Stimulated activated CD8-positive, alpha-beta memory T cell treated with anti-CD3 and anti-CD28 coated beads, Interleukin-4, amount 100 ng/mL, for 4 hours (primary cell): Measurements from ENCODE around the gene NPTX2.

ENCODE experiments used
- DNase-seq, 2 donors: peaks; one replicate each; pipeline ENCODE4 v3.0.0-alpha.2; 2020; ENCODE audit warnings: low read depth in 2 of 2, low spot score in 1 of 2

Gene NPTX2

DNA sequence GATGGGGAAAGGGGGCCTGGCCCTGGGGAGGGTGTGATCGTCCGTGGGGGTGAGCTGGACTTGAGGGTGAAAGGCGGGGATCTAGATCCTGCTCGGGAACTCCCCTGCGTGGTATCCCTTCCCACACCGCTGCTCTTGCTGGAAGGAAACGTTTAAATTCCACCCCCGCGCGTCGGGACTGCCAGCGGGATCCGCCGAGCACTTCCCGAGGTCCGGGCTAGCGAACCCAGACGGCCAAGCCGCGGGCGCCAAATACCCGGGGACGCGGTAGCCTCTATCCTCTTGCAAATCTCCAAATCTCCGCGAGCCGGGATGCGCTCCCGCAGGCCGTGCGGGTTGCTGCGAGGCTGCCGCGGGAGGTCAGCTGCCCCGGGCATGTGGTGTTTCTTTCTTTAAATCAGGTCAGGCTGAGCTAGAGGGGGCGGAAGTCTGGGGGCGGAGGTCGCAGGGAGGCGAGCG lies 904 bp downstream of the NPTX2 start:
- no peak for DNase-seq

DNA sequence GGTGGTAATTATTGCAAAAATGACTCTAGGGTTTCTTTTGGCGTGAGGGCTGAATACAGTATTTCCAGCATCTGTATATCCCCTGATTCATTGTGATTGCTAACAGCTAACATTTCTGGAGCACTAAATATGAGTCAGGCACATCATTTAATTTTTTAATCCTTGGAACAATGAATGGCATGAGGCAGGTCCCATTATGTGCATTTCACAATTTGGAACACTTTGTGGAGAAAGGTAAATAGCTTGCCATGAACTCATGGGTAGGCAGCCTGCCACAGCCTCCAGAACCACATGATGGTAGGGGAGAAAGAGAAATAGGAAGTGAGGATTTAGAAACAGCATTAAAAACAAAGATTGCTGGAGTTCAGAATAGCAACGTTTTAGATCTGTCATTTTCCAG lies 1.7 kb downstream of the NPTX2 start:
- DNase-seq: no peak

DNA sequence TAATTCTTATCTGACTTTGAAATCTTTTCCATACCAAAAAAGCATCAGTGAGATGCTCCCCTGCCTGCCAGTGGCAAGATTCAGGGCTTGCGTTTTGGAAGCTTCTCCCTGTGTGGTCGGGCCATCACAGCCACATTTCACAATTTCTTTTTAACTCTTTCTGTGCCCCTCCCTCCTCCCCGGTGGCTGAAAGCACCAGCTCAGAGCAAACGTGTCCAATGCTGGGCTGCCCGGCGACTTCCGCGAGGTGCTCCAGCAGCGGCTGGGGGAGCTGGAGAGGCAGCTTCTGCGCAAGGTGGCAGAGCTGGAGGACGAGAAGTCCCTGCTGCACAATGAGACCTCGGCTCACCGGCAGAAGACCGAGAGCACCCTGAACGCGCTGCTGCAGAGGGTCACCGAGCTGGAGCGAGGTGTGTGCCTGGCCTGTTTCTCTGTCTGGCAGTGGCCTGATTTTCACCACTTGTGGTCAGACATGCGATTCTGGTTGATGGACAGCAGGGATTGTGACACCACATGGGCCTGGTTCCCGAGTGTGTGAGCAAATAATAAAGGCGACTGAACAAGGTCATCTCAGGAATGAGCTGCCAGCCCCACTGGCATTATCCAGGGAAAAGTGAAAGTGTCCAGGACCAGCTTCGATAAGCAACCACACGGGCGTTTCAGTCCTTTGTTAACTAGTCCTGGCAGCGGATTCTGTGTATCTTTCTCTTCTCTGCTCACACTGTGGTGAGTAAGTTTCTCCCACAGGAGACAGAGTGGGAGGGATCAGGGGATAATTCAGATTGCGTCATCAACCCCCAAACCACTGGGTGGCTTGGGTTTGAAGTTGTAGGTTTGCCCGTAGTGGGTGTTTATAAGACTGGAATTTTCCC lies 2.6 kb downstream of the NPTX2 start:
- DNase-seq: no peak

DNA sequence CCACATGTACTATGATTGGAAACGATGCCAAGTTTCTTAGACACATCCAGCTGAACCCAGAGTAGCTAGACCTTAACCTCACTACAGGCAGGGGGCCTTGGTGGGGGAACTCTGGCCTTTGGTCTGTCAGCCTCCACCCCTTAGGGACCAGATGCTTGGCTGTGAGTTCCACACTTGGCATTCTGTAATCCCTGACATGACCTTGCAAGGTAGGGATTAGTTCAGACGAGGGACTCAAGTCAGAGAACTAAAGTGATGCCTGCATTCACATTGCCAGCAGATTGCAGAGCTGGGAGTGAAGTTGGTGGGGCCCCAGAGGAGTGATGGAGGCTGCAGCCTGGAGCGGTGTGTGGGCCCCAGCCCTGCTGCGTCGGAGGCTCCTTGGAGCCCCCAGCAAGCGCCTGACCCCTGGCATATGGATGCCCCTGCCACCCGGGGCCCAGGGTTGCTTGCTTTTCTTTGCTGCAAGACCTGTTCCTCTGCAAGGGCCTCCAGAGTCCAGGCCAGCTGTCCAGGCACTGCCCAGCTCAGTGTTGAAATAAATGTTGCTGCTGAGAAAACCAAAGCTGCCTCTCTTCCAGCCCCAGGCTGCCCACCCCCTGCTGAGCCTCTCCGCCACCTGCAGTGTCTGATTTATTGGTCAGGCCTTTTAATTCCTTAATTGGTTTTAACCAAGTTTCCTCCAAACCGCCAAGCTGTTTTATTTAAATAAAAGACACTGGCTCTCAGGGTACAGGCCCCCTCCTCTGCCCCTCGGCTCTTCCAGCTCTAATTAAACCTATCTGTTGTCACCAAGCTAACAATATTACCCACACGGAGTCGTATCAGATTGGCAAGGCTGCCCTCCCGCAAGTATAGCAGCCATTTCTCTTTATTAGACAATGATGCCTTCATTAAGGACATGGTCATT lies 4.7 kb downstream of the NPTX2 start:
- no peak for DNase-seq

DNA sequence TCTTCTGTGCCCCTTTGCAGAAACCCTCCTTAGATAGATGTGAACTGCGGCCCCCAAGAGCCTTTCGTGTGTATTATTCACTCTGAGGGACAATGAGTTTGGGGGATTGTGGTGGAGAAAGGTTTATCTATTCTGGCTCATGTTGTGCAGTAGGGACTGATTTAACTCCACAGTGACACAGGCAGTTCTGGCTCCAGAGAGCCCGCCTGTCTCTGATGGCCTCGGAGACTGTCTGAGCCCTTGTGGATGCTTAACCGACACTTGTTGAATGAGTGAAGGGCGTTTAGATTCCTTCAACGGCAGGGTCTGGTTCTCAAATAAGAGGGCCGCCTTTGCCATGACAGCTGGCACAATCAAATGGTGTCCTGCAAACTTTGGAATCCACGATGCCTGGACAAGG lies 5.8 kb downstream of the NPTX2 start:
- DNase-seq: no peak

DNA sequence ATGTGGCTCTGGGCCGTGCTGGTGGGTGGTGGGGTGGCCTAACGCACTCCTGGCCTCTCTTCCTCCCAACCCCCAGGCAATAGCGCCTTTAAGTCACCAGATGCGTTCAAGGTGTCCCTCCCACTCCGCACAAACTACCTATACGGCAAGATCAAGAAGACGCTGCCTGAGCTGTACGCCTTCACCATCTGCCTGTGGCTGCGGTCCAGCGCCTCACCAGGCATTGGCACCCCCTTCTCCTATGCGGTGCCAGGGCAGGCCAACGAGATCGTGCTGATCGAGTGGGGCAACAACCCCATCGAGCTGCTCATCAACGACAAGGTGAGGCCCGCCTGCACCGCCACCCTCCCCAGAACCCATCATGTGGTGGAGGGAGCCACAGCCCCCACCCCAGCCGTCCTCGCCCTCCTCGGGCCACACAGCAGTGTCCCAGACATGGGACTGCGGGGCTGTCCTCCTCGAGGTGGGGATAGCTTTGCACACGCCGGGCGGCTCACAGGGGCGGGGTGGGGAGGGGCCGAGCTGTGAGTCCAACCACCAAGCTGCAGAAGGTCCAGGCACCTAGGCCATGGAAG lies 7.8 kb downstream of the NPTX2 start:
- no peak for DNase-seq

DNA sequence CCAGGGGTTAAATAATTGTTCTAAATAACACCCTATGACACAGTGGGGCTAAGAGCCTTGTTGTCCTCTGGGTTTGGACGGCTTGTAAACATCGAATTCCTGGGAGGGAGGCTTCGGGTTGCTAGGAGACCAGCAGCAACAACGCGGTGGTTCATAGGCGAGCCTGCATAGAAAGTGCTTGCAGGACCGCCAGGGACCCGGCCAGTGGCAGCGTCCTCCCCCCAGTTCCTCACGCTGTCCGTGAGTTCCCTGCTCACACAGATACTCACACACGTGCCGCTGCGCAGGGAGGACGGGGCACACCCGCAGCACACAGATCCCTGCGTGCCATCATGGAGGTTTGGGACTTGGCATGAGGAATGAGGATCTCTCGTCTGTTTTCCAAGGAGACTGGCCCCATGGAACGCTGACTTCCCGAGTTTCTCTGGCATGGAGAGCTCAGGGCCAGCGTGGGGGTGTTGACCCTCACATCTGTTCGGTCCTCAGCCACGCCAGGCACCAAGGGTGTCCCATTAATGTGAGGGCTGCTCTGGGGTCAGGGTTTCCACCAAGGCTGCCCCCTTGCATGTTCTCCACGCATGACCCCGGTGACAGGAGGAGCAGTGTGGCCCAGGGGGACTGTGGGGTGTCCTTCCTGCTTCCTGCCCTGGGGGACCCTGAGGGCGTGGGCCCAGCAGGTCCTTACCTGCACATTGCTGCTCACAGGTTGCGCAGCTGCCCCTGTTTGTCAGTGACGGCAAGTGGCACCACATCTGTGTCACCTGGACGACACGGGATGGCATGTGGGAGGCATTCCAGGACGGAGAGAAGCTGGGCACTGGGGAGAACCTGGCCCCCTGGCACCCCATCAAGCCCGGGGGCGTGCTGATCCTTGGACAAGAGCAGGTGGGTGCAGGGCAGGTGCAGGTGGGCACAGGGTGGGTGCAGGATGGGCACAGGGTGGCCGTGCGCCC lies 9.7 kb downstream of the NPTX2 start:
- no peak for DNase-seq

DNA sequence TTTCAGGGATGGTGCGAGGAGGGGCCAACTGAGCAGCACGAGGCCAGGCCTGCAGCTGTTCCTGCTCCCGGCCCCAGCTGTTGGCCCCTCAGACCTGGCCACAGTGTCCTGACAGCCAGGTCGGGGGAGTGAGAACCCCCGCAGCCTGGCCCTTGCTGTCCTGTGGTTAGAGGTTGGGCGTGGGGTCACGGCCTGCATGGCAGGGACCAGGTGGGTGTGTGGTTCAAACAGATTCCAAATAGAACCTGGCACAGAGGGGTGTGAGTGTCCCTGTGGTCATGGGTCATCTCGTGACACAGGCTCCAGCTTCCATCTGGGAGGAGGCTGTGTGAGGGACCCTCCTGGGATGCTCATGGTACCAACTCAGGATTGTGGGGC lies 10.3 kb downstream of the NPTX2 start:
- DNase-seq: no peak

DNA sequence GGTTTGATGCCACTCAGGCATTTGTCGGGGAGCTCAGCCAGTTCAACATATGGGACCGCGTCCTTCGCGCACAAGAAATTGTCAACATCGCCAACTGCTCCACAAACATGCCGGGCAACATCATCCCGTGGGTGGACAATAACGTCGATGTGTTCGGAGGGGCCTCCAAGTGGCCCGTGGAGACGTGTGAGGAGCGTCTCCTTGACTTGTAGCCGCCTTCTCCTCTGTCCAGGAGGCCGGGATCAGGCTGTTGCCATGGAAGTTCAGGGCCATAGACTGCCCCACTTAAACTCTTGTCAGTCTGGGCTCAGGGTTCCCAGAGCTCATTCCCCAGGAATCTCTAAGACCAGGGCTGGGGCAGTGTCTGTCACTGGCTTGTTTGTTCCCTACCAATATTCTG lies 11.3 kb downstream of the NPTX2 start:
- no peak for DNase-seq

DNA sequence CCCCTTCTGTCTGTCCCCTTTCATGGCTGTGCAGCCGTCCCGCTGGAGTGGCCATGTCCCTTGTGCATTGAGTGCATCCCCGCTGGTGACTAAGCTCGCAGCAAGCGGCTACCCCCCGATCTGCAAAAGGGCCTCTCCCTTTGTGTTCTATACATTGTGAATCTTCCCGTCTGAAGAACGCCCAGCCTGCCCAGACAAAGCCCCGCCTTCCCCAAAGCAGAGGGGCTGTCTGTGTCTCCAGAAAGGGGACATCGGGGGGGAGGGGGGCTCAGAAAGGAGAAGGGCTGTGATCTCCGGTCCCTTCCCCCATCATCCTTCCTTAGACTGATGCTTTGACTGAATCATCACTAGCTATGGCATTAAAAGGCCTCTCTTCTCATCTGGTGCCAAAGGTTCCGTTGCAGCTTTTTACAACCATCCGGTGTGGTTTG lies 11.9 kb downstream of the NPTX2 start:
- DNase-seq: no peak

DNA sequence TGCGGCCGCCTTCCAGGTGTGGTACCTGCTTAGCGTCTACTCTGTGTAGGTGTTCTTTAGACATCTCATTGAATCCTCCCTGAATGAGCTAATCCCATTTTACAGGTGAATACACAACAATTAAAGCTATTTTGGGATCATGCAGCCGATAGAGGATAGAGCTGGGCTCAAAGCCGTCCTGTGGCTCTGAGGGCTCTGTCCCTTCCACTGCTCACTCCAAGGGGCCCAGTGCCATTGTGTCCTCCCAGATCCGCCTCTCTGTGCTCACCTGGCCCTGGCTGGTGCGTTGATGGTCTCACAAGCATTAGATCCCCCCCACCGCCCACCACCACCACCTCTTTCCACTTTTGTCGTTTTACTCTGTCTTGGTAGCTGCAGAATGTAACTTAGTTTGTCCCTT lies 13.1 kb downstream of the NPTX2 start:
- no peak for DNase-seq

DNA sequence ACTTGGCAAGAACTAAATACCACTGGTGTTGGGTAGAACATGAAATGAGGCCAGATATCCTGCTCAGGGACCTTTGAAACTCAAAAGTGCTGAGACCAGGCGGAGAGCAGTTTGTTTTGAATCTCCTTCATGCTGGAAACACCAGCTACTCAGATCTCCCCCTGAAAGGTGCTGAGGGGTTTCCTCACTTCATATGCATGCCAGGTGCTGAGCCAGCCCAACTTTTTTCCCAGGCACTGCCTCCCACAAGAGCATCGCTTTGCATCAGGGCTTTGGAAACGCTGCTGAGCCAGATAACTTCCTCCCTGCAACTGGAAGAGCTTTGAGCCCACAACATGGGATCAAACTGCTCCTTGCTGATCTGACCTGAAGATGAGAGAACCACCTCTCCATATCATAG lies 13.7 kb downstream of the NPTX2 start:
- no peak for DNase-seq

DNA sequence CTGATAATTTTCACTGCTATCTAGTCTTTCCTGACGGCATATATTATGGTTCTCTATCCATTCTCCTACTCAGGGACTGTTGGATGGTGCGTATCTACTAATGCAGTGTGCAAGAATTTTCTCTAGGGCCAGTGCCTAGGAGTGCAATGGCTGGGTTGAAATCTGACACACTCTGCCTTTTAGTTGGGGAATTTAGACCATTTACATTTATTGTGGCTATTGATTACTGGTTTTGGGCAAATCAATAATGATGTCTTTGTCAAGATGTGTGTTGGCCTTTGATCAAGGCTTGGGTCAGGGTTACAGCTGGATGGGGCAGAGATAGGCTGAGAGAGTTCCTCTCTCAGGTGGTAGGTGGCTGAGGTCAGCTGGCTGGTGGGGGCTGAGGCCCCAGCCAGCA lies 21.8 kb downstream of the NPTX2 start:
- no peak for DNase-seq

DNA sequence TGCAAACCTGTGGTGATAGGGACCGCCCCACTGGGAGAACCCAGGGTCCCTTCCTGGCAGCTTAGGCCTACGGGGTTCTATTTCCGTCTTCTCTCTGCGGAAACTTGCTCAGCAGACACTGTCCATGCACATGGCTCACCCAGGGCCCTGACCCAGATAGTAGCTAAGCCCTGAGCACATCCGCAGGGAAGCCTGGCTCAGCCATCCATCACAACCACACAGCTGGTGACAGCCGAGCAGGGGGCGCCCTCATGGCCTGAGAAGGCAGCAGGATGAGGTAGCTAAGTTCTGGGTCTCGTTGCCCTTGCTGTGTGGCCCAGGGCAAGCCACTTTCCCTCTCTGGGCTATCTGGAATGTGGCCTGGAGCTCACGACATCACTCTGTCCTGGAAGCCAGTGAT lies 23.3 kb downstream of the NPTX2 start:
- no peak for DNase-seq

DNA sequence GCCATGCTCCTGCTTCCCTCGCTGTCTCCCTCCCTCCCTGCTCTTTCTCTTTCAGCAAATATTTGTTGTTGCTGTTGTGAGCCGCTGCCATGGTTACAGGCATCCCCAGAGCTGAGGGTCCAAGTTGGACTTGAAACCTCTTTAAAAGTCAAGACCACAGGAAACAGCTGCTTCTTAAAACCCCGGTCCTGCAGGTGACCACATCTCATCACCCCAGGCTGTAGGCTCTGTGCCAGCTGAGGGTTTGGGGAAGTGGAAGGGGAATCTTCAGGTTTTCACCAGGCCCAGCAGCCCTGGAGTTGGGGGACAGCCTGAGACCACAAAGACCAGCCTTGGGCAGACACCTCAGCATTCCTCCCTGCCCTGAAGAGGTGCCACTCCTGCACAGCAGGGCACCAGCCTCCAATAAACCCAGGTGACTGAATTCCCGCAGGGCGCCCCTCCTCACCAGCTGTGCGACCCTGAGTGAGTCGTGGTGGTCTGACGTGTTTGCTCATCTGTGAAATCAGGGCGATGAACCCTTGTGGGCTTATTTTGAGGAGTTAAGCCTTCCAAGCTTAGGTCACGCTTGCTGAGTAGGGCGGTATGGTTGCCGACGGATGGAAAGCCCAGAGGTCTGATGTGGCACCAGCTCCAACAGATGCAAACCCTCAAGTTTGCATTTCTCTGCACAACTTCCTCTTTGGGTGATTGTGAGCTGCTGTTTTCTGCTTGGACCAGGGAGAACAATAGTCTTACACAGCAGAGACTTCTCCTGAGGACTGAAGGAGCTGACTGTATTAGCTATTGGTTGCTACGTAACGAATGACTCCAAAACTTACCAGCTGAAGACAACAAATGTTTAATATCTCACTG lies 24.8 kb downstream of the NPTX2 start:
- no peak for DNase-seq

DNA sequence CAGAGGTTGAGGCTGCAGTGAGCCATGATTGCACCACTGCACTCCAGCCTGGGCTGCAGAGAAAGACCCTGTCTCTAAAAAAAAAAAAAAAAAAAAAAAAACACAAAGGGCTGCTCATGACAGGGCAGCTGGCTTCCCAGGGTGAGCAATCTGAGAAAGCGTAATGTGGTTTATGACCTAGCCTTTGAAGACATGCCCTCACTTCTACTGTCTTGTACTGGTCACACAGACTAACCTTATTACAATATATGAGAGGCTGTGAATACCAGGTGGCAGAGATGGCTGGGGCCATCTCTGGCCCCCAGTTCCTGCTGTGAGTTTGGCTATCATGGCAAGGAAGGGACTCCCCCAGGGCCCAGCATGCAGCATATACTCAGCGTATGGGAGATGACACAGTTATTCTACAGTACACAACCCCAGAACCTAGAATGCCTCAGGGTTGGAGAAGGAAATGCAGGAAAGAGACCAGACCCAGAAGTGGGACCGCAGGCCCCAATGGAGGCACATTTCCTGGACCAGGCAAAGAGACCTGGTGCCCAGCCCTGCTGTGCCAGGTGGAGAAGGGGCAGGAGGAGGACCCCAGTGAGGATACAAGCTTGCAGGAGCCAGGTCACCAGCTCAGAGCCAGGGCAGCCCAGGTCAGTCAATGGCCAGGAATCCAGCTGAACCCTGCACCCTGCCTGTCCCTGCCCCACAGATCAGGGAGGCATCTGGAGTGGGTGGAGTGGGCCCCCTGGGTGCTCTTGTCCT lies 26.3 kb downstream of the NPTX2 start:
- DNase-seq: no peak

DNA sequence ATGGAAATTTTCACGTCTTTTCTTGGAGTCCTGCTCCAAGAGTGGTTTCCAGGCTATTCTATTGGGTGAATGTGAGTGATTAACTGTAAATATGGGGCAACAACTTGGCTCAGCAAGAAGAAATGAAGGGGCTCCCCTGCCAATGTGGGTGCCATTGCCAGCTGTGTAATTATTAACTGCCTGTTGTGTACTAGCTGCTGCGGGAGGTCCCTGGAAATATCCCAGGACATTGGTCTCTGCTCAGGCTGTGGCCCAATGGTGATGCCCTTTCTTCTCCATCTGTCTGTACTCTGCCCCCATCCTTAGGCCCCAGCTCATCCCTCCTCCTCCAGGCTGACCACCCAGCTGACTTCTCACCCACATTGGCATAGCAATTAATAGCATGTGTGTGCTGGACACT lies 29.4 kb downstream of the NPTX2 start:
- no peak for DNase-seq

DNA sequence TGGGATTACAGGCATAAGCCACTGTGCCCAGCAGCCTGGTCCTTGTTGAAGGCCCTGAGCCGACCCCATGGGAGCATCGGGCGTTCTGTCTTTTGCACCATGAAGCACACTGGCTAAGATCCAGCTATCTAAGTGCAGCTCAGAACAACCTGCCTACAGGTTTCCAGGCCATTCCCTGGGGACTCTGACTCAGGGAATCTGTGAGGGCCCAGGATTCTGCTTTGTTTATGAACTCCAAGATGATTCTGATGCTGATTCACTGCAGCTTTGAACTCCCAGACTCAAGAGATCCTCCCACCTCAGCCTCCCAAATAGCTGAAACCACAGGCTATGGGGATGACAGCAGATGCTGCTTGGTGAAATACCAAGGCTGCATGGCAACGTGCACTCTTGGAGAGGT lies 30.2 kb downstream of the NPTX2 start:
- no peak for DNase-seq

DNA sequence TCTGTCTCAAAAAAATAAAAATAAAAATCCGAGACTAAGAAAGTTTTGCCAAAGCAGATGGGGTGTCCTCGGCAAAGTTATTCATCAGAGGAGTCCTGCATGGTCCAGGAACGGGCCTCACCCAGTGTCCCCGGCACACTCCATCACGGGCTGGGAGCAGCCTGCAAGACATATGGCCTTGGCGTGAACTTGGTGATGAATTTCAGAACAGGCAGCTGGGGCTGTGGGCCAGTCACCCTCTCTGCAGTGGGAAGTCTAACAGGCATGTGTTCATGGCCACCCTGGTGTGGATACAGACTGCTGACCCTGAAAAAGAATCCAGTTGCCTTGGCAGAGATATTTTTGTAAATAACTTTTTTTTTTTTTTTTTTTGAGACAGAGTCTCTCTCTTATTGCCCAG lies 34.7 kb downstream of the NPTX2 start:
- no peak for DNase-seq
